ENCODE results near the gene BRINP3.

The BRINP3 gene

GRCh38 chr1:190312763-190313162 is 164.9 kb downstream of the BRINP3 start:
- no peak for DNase-seq

- DNase-seq = no peak
These were observed 174.2 kb downstream of the BRINP3 start for GRCh38 chr1:190303501-190303900.

DNA sequence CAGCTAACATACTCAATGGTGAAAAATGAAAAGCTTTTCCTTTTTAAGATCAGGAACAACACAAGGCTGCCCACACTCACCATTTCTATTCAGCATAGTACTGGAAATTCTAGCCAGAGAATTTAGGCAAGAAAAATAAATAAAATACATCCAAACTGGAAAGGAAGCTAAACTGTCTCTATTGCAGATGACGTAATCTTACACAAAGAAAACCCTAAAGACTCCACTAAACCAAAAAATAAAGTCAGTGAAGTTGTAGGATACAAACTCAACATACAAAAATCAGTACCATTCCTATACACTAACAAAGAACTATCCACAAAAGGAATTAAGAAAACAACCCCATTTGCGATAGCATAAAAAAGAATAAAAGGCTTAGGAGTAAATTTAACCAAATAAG is 181.2 kb downstream of the BRINP3 start:
- no peak for DNase-seq

- DNase-seq = no peak
These were observed 187.8 kb downstream of the BRINP3 start for GRCh38 chr1:190289897-190290296.

DNA sequence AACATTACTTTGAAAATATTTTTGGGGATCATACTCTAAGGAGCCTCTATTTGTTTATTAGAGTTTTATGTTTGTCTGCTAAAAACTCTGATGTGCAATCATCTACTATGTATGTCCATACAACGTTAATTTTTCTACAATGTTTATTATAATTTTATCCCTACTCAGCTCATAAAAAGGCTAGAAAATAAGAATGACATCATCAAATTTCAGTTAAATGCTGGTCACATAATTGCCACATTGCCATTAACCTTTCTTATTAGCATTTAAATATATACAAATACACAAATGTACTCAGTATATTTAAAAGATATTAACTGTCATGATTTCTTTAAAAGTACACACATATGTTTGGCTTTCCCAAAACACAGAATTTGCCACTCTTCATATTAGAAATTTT is 191.6 kb downstream of the BRINP3 start:
- no peak for DNase-seq

DNA sequence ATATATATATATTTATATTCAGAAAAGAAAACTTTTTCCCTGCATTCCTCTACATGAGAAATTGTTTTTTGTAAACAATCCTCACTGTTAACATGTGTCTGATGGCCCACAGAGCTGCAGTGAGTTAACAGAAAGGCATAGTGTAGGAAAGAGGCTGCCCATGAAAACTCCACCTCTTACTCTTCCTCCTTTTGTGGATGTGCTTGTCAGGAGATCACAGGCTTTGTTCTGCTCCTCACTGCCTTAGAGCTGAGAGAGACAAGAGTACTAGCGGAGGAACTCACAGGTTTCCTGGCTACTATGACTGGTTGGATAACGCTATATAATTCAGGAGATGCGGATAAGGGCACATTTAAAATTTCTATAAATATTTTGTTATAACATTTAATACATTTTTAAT is 200.6 kb downstream of the BRINP3 start:
- no peak for DNase-seq

GRCh38 chr1:190274721-190275120 is 202.9 kb downstream of the BRINP3 start:
- no peak for DNase-seq

DNA sequence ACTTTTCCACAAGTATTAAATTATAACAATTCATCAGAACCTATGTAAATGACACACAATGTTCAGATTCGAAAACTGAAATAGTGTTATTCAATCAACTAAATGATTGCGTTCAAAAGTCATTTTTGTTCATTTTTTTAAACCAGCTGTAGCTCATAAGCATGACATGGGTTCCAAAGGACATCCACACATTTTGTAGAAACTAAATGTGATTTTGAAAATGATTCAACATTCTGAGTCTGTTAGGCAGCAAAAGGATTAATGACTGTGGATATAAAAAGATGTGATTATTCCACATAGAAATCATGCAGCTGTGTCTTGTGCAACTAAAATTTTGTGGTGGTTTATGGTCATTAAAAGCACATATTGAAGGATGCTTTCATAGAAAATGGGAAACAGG is 204.5 kb downstream of the BRINP3 start:
- no peak for DNase-seq

DNA sequence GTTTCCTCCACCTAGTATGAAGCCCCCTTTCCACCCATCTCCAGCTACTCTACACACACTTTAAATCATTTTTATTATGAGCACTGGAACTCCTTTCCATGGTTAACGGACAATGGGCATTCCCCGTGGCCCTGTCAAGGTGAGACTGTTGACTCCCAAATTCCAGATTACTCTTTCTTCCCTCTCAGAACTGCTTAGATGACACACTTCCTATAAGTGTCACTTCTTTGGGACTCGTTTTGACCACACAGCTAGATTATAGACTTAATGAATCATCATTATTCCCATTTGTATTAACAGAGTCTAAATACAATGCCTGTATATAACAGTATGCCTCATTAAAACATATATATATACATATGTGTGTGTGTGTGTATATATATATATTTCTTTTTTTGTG is 215.1 kb downstream of the BRINP3 start:
- no peak for DNase-seq

GRCh38 chr1:190259424-190259823 is 218.2 kb downstream of the BRINP3 start:
- no peak for DNase-seq

GRCh38 chr1:190258003-190258402 is 219.7 kb downstream of the BRINP3 start:
- no peak for DNase-seq

DNA sequence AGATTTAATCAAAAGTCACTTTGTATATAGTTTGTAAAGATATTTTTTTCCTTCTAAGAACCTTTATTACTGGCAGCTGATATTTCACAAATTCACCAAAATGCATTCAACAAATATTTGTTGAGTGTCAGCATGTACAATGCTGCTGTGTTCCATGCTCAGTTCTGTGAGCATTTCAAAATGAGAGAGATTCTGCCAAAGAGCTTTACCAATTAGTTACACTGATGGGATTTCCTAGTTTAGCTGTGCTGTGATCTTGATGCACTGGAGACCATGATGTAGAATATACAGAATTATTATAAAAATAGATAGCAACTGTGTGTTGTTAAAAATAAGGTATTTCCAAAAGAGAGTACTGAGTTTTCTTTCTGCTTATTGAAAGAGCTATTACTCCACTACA is 225.6 kb downstream of the BRINP3 start:
- no peak for DNase-seq

- no peak for DNase-seq
These were observed 227.3 kb downstream of the BRINP3 start for GRCh38 chr1:190250368-190250767.

- DNase-seq = no peak
These were observed 233.3 kb downstream of the BRINP3 start for GRCh38 chr1:190244406-190244805.

DNA sequence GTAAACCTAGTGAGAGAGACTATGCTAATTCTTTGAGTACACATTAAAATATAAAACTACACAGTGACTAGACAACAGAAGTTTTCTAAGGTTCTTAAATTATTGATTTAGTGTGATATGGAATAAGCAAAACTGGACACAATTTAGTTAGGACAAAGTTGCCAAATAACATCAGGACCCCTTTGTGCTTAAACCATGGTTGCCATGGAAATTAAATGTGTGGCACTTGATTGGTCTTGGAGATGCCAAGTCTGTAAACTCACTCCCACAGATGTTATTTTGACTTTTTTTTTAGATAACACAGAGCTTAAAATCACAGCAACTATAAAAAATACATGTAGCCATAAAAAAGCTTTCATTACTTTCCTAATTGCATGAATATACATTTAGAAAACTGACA is 234.6 kb downstream of the BRINP3 start:
- DNase-seq = no peak

- DNase-seq = no peak
These were observed 251.7 kb downstream of the BRINP3 start for GRCh38 chr1:190226006-190226405.

DNA sequence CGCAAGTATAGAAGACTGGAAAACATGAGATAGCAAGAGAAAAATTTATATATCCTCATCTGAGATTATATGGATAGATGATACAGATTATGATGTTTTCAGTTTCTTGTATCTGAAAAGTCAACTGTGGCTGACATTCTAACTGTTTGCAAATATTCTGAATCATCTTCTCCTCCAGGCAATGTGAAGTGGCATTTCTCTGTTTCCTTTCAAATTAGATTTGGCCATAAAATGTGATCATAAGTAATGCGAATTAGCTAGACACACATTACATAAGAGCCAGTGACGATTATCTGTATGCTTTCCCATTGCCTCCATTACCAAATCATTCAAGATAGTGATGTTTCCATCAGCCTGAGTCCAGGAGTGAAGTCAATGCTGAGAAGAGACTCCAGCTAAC is 265.2 kb downstream of the BRINP3 start:
- no peak for DNase-seq

DNA sequence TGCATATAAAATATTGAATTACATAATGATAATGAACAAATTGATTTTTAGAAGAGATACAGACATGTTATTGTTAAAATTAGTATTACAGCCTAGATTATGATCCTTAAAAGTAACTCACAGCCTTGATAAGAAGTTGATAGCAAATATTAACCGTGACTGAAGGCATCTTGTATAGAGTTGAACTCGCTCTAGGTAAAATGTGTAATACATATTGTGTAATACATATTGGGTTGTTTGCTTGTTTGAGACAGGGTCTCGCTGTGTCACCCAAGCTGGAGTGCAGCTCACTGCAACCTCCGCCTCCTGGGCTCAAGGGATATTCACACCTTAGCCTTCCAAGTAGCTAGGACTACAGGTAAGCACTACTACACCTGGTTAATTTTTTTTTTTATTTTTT is 269.9 kb downstream of the BRINP3 start:
- no peak for DNase-seq

GRCh38 chr1:190205713-190206112 is 272.0 kb downstream of the BRINP3 start:
- no peak for DNase-seq

GRCh38 chr1:190196020-190196419 is 281.6 kb downstream of the BRINP3 start:
- DNase-seq = no peak

- DNase-seq = no peak
These were observed 284.1 kb downstream of the BRINP3 start for GRCh38 chr1:190193508-190194115.

GRCh38 chr1:190192627-190193026 is 285.0 kb downstream of the BRINP3 start:
- no peak for DNase-seq

DNA sequence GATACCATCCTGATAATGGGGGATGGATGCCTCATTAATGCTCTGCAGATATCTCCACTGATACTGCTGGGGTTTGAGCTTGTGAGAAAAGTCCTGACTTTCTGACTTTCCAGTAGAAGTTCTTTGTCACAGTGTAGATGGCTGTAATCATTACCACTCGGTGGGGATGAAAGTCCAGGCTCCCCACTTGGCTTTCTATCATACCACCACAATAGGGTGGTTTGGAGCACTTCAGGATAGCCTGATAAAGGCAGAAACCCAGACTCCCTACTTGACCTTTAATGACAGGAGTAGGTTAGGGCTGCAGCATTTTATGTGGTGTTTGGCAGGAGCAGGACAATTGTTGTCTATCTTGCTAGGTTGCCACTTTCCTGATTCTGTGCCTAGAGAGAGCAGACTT is 294.1 kb downstream of the BRINP3 start:
- DNase-seq = no peak

DNA sequence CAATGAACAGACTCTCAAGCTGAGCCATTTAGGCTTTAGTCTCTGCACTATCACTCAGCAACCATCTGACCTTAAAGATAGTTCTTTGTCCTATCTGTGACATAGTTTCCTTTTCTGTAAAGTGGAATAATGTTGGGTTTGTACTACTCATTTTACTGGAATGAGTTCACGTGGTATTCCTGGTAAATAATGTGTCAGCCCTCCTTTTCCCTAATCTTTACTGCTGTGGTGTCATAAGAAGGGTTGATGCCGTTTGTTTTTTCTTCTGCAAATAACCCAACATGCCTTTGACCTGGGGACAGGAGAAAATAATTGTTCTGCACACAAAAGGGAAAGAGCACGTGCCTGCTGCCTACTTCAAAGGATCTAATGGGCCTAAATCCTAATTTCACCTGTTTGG is 297.8 kb downstream of the BRINP3 start:
- no peak for DNase-seq

- no peak for DNase-seq
These were observed 298.8 kb downstream of the BRINP3 start for GRCh38 chr1:190178827-190179226.

GRCh38 chr1:190177555-190177954 is 300.1 kb downstream of the BRINP3 start:
- DNase-seq = no peak

All from stimulated activated CD4-positive, alpha-beta T cell treated with anti-CD3 and anti-CD28 coated beads, Interleukin-2, amount 100 ng/mL, for 48 hours (primary cell).